Endometrial microvascular endothelial cells (primary cell): ENCODE data around the gene TEX44. TPM values are rescaled to one million over a fixed set of nuclear protein-coding genes. Genes with fewer than 3 reads are reported as not detected.
"Not testable (repeated sequence)": the region's sequence is repeated elsewhere in the genome, so short reads cannot be mapped to it uniquely, and the experiment has no call there.

ENCODE experiments used
- in situ Hi-C: cut with HindIII; loops from 2 replicates; pipeline ENCODE4 v1.10.0; 2017; ENCODE audit warnings: low sequenced_read_pairs, low pct_unique_long_range_greater_than_20kb; ENCODE audit errors: inconsistent ontology term
- total RNA-seq: library from RNA; depleted of rRNA; stranded (reverse); fragments of >200 nt; gene quantifications from one replicate; pipeline ENCODE4 v1.2.3, GENCODE V29; 2015; ENCODE audit errors: inconsistent ontology term

The TEX44 gene
- not detected for total RNA-seq

DNA sequence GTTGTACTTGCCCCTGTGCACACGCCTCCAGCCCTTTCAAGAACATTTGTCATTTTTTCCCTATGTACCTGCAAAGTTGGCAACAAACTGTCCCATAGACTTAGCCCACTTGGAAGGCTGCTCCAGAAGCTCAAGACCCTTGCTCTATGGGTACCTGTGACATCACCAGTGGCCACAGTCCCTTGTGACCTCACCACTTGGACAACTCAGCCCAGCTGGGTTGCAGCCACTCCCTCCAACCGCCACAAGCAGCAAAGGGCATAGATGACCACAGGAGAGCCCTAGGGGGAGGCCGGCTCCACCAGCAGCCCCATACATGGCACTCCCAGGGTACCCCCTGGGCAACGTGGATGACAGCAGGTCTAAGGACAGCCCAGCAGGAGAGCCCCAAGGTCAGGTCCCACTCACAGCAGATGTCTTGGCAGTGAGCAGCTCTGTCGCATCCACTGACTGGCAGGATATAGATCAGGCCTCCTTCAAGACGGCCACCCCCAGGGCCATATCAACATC, at the start of gene TEX44:
TEX44 (plus strand) TSS at position 229 of the 510 bp plus-strand sequence; CDS start at position 317, 88 bp downstream.
- in situ Hi-C loops: no loop called here

DNA sequence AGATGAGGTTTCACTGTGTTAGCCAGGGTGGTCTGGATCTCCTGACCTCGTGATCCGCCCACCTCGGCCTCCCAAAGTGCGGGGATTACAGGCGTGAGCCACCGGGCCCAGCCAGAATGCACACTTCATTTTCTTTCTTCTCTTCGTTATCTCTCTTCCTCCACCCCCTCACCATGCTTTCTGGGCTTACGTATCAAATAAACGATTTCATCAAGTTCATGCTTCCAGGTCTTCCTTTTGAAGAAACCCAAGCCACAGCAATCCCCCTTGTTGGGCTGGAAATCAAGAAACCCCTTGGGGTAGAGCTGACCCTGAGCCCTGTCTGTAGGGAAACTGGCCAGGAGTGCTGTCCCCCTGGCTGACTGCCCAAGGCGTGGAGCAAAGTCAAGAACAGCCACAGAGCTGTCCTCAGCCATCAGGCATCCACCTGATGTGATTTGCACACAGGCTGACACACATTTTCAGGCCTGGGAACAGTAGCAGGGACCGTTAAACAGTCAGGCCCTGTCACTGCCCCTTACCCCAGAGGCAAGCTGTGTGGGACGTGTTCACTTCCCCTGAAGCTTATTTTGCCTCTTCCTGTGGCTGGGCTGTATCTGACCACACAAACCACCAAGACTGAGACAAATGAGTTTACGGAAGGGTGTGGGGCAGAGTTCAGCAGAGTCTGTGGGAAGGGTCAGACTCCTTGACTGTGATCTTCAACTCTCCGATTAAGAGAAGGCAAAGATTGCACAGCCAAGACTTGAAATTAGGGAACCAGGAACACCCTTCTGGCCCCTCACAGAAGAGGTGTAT, 47.4 kb upstream of the TEX44 start:
- in situ Hi-C loops: no loop called here

DNA sequence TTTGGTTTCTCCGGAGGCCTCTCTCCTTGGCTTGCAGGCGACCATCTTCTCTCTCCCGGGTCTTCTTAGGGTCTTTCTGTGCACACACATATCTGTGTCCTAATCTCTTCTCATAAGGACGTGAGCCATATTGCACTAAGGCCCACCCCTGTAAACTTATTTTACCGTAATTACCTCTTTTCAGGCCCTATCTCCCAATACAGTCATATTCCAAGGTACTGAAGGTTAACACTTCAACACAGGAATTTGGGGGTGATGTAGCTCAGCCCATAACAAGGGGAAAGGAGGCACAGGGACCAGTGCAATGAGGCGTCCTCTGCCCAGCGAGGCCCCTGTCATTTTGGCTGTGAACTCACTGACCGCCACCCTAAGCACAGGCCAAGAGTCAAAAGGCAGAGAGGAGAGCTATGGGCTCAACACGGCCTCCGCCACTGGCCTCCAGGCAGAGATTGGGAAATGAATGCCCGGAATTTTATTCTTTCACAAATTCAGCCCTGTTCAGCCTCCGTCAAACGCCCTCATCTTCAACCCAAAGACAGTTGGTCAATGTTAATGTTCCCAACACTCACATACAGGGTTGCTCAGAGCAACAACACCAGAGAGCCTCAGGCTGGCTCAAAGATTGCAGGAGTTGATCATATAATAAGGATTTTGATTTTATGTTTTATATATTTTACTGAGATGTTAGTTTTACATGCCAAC, 46.5 kb upstream of the TEX44 start:
- in situ Hi-C loops: no loop called here

DNA sequence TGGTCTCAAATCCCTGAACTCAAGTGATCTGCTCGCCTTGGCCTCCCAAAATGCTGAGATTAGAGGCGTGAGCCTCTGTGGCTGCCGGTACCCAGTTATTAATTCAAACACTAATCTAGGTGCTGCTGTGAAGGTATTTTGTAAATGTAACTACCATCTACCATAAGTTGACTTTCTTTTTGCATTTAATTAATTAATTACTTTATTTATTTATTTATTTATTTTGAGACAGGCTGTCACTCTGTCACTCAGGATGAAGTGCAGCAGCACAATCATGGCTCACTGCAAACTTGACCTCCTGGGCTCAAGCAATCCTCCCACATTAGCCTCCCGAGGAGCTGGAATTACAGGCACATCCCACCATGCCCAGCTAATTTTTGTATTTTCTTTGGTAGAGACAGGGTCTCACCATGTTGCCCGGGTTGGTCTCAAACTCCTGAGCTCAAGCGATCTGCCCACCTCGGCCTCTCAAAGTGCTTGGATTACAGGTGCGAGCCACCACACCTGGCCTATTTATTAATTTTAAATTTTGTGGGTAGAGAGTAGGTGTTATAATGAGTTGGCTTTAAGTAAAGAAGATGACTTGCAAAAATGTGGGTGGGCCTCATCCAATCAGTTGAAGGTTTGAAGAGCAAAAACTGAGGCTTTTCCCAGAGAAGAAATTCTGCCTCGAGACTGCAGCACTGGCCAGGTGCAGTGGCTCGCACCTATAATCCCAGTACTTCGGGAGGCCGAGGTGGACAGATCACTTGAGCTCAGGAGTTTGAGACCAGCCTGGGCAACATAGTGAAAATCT, 45.2 kb upstream of the TEX44 start:
- in situ Hi-C loops: no loop called here

DNA sequence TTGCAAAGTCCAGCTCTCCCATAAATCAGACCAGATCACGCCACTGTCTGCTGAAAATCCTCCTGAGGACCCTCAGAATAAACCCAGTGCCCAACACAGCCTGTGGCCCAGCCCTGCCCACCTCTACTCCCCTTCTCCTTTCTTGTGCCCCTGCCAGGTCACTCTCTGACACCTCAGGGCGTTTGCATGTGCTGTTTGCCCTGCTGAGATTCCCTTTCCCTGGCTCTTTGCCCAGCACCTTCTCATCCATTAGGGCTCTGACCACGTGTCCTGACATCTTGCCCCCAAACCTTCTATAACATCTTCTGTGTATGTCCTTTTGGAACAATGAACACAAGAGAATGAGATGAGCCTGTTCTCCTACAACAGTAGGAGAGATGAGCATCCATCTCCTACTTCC, 43.9 kb upstream of the TEX44 start:
- in situ Hi-C loops: no loop called here

DNA sequence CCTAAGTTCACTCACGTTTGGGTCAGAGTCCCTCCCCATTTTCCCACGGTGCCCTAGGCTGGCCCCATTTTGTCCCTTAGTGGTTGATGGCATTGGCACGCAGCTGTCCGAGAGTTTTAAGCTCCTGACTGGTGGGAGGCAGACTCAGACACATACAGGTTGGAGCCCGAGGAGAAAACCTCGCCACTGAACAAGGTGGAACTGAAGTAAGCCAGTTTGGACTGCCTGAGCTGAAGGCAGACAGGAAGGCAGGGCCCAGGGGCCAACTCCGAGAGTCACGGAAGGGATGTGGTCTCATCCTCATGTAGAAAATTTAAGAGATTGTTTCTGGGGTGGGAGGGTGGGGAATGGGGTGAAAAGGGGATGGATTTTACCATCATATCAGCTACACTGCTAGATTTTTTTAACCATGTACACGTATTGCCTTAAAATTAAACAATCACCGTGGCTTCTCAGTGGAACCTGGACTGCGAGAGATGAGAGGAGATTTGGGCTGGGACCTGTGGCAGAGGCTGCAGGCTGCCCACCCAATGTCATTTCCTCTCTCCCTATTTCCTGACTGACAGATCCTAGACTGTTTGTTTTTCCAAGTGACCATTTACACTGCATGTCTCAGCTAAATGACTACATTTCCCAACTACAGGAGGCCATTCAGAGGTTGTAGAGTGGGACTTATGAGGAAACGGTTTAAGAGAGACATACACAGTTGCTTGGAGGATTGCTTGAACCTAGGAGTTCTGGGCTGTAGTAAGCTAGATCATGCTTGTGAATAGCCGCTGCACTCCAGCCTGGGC, 43.0 kb upstream of the TEX44 start:
- in situ Hi-C loops: no loop called here

DNA sequence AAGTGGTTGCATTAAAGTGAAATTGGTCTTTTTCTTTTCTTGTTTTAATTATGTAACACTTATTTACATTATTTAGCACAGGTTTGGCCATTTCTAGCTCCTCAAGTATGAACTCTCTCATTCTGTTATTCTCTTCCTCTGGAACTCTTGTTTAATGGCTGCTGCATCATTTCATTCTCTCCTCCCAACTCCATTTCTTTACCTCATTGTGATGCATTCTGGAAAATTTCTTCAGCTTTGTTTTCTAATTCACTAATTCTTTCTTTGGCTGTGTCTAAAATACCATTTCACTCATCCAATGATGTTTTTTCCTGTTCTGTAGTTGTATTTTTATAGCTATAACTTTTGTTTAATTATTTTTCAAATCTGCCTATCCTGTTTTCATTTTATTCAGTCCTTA, 39.9 kb upstream of the TEX44 start:
- in situ Hi-C loops: no loop called here

DNA sequence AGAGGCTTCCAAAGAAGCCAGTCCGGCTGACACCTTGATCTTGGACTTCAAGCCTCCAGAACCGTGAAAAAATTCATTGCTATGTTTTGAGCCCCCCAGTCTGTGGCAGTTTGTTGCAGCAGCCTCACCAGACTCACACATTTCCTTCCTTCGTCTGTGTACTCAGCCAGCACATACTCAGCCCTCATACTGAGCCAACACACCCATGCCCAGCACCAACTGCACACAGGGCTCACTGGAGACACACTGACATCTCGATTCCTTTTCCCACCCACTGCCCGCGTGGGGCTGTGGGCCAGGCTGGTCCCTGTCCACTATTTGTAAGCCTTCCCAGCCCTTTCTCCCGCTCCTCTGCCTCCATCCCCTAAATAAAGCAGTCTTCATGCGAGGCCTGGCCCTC, 38.3 kb upstream of the TEX44 start:
- in situ Hi-C loops: no loop called here

DNA sequence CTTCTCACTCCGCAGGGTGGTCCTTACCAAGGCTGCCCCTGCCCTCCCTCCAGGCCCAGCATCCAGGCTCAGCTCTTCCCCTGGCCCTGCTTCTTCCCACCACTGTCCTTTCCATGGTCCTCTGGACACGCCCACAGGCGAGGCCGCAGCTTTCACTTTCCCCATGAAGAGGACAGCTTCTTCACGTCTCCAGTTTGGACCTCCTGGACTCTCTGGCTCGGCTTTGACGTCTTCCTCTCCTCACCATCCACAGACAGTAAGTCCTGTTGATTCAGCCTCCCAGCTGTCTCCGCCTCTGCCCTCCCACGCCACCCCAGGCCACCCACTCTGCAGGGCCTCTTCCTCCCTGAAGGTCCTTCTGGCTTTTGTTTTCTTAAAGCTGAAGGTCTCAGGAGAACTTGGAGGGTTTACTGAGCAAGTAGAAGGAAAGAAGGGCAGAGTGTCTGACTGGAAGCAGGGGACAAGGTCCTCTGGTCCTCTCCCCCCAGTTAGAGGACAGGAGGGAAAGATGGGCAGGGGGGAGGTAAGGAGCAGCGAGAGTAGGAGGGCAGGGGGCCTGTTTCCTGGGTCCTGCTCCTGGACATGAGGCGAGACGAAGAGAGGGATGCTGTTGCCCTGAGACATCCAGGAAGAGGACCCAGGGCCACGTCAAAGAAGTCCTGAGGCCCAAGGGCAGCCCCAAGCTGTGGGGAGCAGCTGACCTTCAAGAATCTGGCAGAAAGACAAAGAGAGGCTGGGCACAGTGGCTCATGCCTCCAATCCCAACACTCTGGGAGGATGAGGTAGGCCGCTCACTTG, 37.7 kb upstream of the TEX44 start:
- in situ Hi-C loops: no loop called here

DNA sequence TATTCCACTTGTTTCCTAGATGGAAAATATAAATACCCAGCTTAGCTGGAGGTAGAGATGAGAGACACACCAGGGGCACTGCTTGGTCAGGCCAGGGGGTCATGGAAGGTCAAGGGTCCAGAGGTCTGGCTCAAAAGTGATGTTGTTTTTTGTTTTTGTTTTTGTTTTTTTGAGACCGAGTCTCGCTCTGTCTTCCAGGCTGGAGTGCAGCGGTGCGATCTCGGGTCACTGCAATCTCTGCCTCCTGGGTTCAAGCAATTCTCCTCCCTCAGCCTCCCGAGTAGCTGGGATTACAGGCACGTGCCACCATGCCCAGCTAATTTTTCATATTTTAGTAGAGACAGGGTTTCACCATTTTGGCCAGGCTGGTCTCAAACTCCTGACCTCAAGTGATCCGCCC, 36.2 kb upstream of the TEX44 start:
- in situ Hi-C loops: not testable (repeated sequence)

DNA sequence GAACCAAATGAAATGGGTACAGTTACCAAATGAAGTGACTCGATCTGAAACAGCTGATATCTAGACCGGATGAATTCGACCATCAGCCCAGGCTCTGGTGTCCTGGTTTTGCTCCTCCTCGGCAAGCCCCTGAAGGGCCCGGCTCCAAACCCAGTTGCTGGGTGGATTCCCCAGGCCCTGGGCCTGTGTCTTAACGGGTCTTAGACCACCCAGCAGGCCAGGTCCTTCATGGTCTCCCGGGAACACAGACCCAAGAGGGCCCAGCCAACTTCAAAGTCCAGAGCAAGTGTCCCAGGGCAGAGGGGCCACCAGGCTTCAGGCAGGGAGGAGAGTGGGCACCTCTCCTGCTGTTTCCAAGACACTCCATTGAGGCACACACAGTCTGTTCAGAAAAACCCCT, 35.7 kb upstream of the TEX44 start:
- in situ Hi-C loops: no loop called here

DNA sequence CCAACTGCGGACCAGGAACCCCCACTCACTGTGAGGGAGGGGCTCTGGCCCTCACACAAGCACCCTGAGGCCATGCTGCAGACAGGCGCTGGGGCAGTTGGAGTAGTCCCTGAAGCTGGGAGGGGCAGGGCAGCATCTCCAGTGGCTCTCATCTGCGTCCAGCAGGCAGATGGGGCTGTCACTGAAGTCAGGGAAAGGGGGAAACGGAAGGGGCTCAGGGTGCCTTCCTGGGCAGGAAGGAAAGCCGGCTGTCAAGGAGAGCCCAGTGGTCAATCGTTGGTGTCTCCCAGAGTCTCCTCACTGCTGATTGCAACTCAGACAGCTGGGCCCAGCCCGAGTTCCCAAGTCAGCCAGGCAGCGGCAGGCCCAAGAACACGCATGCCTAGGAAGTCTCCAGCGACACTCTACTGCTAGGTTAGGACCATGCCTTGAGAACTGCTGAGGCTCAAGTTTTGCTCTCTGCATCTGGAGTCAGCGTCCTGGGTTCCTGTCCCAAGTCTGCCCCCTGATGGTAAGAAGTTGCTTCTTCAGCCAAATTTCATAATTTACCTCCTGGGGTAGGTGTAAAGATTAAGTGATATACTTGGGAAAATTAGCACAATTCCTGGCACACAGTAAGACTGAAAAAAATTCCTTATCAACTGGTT, 35.0 kb upstream of the TEX44 start:
- in situ Hi-C loops: no loop called here

DNA sequence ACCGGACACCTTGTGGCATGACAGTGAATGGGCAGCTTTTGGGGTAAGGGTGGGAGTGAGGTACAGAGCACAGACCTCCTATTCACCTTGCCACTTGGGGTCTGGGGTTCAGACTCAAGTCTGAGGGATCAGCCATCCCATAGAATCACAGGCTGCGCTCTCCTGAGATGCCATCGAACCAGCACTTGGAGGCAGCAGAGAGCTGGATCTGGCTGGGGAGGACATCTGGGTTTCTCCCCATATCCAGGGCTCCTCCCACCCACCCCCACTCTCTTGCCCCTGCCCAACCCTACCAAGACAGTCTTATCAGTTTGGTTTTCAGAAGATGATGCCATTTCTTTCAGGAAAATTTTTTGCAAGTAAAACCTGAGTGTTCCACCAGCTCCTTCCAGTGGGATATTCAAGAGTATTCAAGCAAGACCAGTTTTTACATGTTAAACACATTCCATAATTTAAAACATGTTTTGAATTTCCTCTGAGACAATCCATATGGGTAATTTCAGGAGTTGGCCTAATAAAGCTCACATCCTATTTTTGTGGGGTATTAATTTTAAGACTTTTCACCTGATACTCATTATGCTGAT, 29.2 kb upstream of the TEX44 start:
- in situ Hi-C loops: no loop called here

DNA sequence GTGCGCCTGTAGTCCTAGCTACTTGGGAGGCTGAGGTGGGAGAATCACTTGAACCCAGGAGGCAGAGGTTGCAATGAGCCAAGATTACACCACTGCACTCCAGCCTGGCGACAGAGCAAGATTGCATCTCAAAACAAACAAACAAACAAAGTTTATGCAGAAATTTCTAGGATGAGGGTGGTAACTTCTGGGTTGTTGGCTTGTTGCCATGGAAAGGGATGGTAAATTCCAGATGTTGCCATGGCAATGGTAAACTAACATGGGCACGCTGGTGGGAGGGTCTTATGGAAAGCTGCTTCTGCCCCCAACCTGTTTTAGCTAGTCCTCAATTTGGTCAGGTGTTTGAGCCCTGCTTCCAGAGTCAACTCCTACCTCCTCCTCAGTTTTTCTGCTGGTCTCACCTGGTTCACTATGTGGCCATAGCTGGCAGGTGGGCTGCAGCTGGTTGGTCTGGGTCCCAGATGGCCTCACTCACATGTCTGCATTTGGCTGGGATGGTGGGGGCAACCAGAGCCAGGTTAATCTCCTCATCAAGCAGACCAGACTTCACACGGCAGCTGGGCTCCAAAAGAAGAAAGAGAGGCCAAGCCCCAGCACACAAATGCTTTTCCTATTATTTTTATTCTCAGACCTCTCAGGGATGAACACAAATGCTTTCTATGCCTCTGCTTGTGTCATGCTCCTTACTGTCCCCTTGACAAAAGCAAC, 26.6 kb upstream of the TEX44 start:
- in situ Hi-C loops: no loop called here

DNA sequence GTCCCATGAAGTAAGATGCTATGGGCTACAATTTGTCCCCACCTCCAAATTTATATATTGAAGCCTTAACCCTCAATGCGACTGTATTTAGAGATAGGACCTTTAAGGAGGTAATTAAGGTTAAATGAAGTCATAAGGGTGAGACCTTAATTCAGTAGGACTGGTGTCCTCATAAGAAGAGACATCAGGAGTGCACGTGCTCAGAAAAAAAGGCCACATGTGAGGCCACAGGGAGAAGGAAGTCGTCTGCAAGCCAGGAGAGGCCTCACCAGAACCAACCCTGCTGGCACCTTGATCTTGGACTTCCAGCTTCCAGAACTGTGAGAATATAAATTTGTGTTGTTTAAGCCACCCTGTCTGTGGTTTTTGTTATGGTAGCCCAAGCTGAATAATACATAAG, 25.5 kb upstream of the TEX44 start:
- in situ Hi-C loops: no loop called here

DNA sequence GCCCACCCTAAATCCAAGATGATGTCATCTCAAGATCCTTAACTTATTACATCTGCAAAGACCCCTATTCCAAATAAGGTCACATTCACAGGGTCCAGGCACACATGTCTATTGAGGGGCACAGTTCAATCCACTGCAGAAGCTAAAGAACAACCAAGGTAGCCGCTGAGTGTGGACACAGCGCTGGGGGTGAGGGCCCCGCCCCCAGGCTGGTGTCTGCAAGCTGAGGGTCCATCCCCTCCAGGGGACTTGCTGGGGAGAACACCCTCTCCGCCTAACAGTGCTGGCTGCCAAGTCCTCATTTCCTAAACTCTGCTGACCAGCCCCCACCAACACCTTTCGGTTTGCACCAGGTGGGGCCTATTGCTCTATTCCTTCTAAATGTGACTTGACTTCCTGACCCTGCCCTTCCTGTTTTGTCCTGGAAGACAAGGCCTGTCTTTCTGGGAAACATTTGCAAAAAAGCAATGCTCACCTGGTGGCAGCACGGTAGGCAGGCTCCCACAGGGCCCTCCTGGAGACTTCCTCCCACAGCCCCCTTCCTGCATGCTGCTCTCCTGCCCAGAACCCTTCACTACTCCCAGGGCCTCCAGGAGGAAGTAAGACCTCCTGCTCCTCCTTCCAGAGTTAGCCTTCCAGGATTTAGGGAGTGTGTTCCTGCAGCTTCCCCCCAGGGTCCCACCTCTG, 24.4 kb upstream of the TEX44 start:
- in situ Hi-C loops: no loop called here
